GM19468 (cell line): ENCODE results near the gene CANX.
"Not testable (repeated sequence)": the region's sequence is repeated elsewhere in the genome, so short reads cannot be mapped to it uniquely, and the experiment has no call there.

Experiments used
- ATAC-seq: cut with Tn5 transposase; IDR thresholded peaks from one replicate; pipeline ENCODE4 v1.9.1; 2021; ENCODE audit warnings: mild to moderate bottlenecking, moderate library complexity, moderate number of reproducible peaks; ENCODE audit not compliant: unreplicated experiment; ENCODE audit errors: extremely low read depth

Gene CANX

DNA sequence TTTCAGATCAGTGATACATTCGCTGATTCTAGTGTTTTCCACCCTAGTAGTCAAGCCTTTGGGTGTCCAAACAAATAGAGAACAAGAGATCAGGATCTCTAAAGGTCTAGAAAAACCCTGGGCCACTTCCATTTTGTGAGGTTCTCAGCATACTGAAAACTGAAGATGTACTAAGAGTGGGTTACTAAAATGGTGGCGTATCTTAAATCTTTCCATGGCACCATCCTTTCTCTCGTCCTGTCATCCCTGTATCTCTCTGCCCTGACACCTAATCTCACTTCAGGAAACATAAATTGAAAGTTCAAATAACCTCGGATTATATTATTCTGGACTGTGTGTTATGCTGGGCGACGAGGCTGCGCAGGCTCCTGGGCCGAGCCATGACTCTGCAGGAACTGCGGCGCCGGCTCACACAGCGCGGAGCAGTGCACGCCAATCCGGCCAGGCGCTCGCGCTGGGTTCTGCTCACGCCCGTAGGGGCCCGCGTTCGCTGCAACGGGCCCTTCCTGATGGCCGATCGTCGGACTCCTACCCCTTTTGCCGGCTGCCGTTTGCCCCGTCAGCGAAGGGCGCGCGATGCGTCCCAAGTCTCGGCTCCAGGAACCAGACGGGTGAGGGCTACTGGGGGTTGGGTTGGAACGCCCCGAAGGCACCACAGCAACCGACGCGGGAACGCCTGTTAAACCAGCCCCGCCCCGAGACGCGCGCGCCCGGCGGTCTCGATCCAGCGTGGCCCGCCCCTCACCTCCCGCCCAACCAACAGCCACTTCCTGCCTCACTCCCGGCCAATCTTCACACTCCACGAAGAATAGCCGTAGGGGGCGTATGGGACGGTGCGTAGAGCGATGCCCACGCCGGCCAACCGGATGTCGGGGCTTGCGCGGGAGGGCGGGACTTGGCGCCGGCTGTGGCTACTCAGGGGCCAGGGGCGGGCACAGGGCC is 503 bp upstream of the CANX start:
- peak; percentile 88 for ATAC-seq

GRCh38 chr5:179699616-179700237 is 960 bp downstream of the CANX start:
- no peak for ATAC-seq

- ATAC-seq, result no peak
These were observed 1.7 kb downstream of the CANX start for GRCh38 chr5:179700401-179700918.

DNA sequence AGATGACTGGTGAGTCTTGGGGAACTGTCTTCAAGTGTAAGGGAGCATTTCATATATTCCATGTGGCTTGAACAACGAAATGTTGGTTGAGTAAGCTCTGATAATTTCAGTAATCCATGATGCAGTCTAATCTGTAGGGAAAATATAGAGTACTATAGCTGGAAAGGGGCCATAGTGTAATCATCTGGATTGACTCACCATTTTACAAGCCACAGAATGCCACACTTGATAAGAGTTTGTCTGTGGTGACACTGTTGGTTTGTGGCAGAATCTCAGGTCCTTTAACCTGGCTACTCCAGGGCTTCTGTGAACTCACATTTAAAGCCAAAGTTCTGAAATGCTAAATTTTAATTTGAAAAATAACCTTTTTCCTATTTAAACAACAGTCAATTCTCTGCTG is 17.5 kb downstream of the CANX start:
- ATAC-seq, result no peak

- no peak for ATAC-seq
These were observed 21.5 kb downstream of the CANX start for GRCh38 chr5:179720222-179720621.

DNA sequence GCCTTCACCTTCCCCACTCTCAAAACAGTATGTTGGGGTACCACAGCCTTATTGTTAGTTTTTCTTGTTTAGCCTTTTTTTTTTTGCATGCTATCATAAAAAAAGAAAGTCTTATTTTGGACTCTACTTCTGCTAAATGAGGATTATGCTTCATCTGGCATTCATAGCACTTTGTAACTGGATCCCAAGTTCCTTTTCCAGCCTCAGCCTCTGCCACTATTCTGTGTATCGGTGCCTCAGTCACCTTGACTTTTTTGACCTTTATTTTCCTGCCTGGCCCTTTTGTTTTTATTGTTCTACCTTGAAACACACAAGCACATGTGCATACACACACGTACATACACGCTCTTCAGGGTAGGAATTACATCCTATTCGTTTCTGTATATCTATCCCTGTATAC is 25.4 kb downstream of the CANX start:
- ATAC-seq, result no peak

DNA sequence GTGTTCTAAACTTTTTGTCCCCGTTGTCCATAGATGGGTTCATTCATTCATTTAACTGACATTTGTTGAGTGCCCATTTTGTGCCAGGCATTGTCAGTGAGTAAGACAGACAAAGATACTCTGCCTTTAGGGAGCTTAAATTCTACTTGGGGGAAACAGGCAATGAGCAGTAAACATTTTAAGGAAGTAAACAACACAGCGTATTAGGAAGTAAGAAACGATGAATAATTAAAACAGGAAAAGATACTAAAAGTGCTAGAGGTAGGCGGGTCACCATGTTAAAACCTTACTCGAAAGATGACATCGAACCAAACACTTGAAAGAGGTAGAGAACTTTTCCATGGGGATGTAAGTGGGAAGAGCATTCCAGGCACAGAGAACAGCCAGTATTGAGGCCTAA is 28.3 kb downstream of the CANX start:
- ATAC-seq, result no peak

DNA sequence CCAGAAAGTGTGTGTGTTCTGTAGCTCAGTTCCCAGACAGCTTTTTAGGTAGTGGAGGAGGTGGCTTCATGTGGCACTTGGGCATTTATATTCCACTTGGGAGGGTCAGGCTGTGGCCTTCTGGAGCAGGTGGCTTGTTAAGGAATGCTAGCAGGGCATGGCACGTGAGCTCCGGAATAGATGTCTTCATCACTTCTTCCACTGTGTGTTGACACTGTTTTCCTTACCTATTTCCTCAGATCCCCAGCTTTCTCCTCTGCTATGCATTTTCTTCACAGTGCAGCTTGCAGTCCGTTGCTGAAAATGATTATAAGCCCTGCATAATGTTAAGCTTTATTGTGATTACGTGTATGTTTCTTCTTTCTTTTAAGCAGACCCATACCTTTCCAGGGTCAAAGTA is 30.5 kb downstream of the CANX start:
- ATAC-seq, result no peak

GRCh38 chr5:179729727-179730126 is 31.0 kb downstream of the CANX start:
- no peak for ATAC-seq

GRCh38 chr5:179730356-179730755 is 31.6 kb downstream of the CANX start:
- ATAC-seq, result no peak

DNA sequence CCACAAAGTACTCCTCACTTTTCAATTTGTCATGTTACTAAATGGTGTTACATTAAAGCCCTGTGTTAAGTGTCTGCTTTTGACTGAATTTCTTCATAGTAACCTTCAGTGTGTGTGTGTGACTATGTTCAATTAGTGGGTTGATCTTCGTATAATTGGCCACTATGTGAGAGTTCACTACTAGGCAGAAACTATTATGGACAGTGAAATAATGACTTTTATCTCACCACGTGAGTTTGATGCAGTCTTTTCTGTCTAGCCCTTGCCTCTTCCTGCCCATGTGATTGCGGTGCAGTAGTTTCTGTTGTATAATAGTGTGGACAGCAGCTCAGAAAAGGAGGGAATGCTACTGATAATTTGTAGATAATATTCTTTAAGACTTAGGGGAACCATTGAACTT is 32.1 kb downstream of the CANX start:
- ATAC-seq, result no peak

DNA sequence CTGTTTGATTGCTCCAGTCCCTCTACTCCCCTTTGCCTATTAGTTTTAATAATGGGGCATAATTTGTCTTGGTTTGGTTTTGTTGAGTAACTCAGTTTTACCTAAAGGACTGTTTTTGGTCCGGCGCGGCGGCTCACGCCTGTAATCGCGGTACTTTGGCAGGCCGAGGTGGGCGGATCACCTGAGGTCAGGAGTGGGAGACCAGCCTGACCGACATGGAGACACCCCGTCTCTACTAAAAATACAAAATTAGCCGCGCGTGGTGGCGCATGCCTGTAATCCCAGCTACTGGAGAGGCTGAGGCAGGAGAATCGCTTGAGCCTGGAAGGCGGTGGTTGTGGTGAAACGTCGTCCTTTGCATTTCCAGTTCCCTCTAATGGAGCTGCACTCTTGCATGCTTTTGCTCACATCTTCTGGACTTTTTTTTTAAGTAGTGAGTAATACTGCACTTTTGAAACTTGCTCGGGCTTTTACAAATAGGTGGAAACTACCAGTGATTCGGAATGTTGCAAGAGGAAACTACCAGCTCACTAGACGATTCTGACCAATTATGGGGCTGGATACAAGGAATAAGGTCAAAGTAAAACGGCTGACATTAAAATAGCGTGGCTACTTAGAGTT is 33.1 kb downstream of the CANX start:
- peak; percentile 1 for ATAC-seq

DNA sequence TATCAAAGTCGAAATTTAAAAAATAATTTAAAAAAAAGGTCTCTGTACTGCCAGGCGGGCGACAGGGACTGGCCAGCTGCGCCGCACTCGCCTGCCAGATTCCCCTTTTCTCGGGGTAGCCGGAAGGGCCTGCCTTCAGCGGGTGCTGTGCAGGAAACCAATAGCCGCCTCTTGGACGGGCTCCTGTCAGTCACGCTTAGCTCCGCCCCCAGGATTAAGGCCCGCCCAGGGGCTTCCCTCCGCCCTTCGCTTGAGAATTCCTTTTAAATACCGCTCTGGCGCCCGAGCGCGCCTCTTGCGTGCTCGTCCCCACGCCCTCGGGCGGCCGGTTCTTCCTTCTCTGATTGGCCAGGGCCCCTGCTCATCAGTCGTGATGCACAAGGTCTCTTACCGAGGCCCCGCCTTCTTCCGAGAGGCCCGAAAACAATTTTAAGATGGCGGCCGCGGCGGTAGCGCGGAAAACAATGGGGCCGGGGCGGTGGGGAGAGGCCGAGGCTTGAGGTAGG is 33.7 kb downstream of the CANX start, which contains the start of gene MAML1:
MAML1 (plus strand) TSS at position 411 of the 506 bp plus-strand sequence. CDS start 291 bp downstream, outside the sequence.
- ATAC-seq, result peak; percentile 96

GRCh38 chr5:179732918-179733771 is 34.4 kb downstream of the CANX start:
- peak; percentile 1 for ATAC-seq

- no peak for ATAC-seq
These were observed 35.0 kb downstream of the CANX start for GRCh38 chr5:179733772-179734126.

GRCh38 chr5:179734536-179735164 is 35.9 kb downstream of the CANX start:
- no peak for ATAC-seq

DNA sequence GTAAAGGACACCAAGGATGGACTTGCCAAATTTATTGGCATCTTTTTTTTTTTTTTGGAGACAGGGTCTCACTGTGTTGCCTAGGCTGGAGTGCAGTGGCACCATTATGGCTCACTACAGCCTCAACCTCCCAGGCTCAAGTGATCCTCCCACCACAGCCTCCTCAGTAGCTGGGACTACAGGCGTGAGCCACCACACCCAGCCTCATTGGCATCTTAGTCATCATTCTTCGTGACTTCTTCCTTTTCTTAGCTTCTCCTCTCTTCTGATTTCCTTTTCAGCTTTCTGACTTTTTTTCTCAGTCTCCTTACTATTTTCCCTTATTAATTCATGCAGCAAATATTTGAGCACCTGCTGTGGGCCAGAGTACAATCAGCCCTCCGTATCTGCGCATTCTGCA is 40.0 kb downstream of the CANX start:
- no peak for ATAC-seq

- not testable (repeated sequence) for ATAC-seq
These were observed 45.3 kb downstream of the CANX start for GRCh38 chr5:179744106-179744505.

DNA sequence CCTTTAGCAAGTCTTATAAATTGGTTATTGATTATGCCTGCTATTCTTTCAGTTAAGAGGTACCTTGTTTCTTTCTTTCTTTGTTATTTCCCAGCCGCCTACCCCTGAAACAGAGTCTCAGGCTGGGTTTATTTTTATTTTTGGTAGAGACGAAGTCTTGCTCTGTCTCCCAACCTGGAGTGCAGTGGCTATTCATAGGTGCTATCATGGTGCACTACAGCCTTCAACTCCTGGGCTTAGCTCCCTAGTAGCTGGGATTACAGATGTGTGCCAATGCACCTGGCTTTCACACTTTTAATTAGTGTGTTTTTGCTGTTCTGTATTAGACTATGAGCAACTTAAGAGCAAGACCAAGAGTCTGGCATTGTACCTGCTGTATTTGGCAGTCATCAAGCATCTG is 48.1 kb downstream of the CANX start:
- no peak for ATAC-seq
